D341Med (cell line): ENCODE data around the gene DLG4.

ENCODE experiments used
- DNase-seq: peaks from one replicate; pipeline ENCODE4 v3.0.0; 2012; ENCODE audit warnings: low spot score

The DLG4 gene

GRCh38 chr17:7229504-7229903, 9.9 kb upstream of the DLG4 start:
- no peak for DNase-seq

- DNase-seq: no peak
Observed at GRCh38 chr17:7228920-7229319, 9.3 kb upstream of the DLG4 start.

GRCh38 chr17:7226721-7227710, 7.4 kb upstream of the DLG4 start:
- DNase-seq: no peak

- DNase-seq: no peak
Observed at GRCh38 chr17:7225711-7226331, 6.2 kb upstream of the DLG4 start.

- DNase-seq: no peak
Observed at GRCh38 chr17:7224661-7225111, 5.0 kb upstream of the DLG4 start.

GRCh38 chr17:7224110-7224509, 4.5 kb upstream of the DLG4 start:
- DNase-seq: no peak

GRCh38 chr17:7223375-7223774, 3.7 kb upstream of the DLG4 start:
- DNase-seq: no peak

- no peak for DNase-seq
Observed at GRCh38 chr17:7222972-7223292, 3.3 kb upstream of the DLG4 start.

- no peak for DNase-seq
Observed at GRCh38 chr17:7222093-7222971, 2.7 kb upstream of the DLG4 start.

GRCh38 chr17:7221278-7222092, 1.8 kb upstream of the DLG4 start:
- DNase-seq: no peak

GRCh38 chr17:7220593-7221277, 1.1 kb upstream of the DLG4 start:
- peak; percentile 64 for DNase-seq

GRCh38 chr17:7219229-7219811, 316 bp downstream of the DLG4 start:
- DNase-seq: no peak

- DNase-seq: peak; percentile 62
Observed at GRCh38 chr17:7218758-7219157, 878 bp downstream of the DLG4 start.

- DNase-seq: no peak
Observed at GRCh38 chr17:7218166-7218565, 1.5 kb downstream of the DLG4 start.

- peak; percentile 50 for DNase-seq
Observed at GRCh38 chr17:7217113-7217987, 2.3 kb downstream of the DLG4 start.

- no peak for DNase-seq
Observed at GRCh38 chr17:7216242-7217112, 3.2 kb downstream of the DLG4 start.

GRCh38 chr17:7215652-7216180, 3.9 kb downstream of the DLG4 start:
- no peak for DNase-seq

GRCh38 chr17:7215136-7215638, 4.4 kb downstream of the DLG4 start:
- no peak for DNase-seq
